ENCODE measurements around the gene ARHGAP22.
"Not testable (repeated sequence)": the region's sequence is repeated elsewhere in the genome, so short reads cannot be mapped to it uniquely, and the experiment has no call there.

DNA sequence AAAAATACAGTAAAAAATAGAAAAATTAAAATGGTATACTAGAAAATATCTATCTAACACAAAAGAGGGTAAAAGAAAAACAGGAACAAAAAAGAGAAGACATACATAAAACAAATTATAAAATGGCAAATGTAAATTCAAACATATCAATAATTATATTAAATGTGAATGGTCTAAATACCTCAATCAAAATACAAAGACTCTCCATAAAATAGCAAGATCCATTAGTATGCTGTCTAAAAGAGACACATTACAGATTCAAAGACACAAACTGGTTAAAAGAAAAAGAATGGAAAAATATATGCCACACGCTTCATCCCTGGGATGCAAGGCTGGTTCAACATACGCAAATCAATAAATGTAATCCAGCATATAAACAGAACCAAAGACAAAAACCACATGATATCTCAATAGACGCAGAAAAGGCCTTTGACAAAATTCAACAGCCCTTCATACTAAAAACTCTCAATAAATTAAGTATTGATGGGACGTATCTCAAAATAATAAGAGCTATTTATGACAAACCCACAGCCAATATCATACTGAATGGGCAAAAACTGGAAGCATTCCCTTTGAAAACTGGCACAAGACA is 36.3 kb upstream of the ARHGAP22 start:
- TF ChIP-seq, protein P1, sequence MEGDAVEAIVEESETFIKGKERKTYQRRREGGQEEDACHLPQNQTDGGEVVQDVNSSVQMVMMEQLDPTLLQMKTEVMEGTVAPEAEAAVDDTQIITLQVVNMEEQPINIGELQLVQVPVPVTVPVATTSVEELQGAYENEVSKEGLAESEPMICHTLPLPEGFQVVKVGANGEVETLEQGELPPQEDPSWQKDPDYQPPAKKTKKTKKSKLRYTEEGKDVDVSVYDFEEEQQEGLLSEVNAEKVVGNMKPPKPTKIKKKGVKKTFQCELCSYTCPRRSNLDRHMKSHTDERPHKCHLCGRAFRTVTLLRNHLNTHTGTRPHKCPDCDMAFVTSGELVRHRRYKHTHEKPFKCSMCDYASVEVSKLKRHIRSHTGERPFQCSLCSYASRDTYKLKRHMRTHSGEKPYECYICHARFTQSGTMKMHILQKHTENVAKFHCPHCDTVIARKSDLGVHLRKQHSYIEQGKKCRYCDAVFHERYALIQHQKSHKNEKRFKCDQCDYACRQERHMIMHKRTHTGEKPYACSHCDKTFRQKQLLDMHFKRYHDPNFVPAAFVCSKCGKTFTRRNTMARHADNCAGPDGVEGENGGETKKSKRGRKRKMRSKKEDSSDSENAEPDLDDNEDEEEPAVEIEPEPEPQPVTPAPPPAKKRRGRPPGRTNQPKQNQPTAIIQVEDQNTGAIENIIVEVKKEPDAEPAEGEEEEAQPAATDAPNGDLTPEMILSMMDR (IDR thresholded peaks at IDR 0.05) = not testable (repeated sequence)
- TF ChIP-seq POLR2AphosphoS5 (IDR thresholded peaks at IDR 0.05) = not testable (repeated sequence)
